SKM-1 (cell line): ENCODE results near the gene RBKS.

ENCODE experiments used
- DNase-seq: peaks from one replicate; lab custom pipeline; 2025; ENCODE audit not compliant: unreplicated experiment; lab: John Stamatoyannopoulos, UW

Gene RBKS

DNA sequence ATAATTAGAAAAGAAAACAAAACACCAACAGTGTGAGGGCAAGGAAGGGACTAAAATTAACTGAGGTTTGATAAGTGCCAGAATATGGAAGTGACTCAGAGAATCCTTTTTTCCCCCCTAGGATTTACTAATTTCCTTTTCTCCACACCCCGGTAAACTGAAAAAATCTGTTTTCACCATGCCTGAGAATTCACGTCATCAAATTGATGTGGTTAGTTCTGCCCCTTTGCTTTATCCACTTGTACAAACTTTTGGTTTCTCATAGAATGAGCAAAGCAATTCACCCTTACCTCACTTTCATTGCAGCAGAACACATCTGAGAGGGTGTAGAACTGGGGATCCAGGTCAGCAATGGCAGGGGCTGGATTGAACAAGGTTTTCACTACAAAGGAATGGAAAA is 57.8 kb downstream of the RBKS start:
- peak; percentile 44 for DNase-seq

DNA sequence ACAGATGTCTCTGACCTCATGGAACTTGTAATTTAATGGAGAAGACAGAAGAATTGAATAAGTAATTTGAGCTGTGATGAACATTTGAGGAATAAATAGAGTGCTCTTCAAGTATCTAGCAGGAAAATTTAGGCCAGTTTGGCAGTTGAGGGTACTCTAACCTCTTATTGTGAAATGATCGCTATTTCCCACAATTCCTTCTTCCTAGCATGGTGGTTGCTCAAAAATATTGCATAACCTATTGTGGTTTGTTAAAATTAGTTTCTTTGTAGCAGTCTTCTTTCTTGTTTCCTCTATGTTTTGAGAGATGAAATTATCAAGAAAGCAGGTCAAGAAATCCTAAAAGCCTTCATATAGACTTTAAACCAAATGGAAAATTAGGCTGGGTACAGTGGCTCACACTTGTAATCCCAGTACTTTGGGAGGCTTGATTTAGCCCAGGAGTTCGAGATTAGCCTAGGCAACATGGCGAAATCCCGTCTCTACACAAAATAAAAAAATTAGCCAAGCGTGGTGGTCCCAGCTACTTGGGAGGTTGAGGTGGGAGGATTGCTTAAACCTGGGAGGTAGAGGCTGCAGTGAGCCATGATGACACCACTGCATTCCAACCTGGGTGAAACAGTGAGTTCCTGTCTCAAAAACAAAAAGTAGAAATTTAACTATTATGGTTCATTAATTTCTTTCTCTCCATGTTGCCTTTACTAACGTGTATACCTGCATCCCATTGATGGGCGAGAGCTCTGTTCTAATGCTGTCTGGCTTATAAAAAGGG is 58.7 kb downstream of the RBKS start:
- peak; percentile 86 for DNase-seq

DNA sequence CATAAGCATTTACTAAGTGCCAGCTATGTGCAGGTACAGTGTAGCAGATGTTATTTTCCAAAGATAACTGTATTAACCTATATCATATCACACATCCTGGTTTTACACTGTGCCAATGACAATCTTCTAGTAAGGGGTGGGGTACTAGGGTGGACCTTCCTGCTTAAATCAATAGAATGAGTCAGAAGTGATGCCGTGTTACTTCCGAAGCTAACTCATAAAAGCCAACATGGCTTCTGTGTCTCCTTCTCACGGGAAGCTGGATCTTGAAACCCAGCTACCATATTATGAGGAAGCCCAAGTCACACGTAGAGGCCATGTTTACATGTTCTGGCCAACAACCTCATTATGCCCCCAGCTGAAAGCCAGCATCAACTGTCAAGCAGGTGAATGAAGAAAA is 59.5 kb downstream of the RBKS start:
- no peak for DNase-seq

DNA sequence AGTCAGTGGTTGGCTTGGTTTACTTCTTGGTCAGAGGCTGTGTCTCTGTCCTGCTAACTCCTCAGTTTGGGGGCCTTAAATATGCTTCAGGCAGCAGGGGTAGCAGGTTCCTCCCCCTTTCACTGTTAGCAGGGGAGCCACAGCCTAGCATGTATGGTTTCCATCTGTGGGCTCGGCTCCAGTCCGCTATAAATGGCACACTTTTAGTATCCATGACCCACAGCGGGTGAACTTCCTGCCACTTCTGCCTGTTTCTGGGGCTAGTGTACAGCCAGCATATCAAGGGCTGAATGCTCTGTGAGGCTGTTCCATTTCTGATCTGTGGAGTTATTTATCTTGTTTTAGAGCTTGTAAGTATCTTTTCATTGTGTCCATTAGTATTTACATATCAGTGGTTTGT is 60.4 kb downstream of the RBKS start:
- no peak for DNase-seq

DNA sequence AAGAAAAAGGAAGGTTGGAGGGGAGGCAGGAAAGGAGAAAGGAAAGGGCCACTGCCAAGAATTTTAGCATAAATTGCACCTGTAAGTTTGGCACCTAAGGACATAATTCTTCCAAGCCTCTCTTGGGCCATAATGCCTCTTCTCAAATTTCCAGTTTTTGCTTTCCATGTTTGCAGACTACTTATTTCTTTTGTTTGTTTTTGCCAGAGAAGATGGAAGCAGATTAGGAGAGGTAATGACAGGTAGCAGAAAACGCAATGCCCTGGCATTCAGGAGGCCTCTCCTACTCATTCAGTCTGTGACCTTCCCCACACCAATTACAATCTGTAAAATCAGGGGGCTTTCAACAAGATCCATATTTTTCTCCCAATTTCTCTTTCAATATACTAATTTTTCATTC is 61.9 kb downstream of the RBKS start:
- no peak for DNase-seq

DNA sequence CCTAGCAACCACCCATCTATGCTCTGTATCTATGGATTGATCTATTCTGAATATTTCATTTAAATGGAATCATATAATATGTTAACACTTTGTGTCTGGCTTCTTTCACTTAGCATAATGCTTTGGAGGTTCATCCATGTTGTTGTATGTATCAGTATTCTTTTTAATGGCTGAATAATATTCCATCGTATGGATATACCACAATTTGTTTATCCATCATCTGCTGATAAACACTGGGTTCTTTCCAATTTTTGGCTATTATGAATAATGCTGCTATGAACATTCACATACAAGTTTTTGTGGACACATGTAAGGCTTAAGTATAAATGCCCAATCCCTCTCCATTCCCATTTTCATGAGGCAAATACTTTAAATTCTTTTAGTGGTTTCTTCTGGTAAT is 65.8 kb downstream of the RBKS start:
- no peak for DNase-seq

DNA sequence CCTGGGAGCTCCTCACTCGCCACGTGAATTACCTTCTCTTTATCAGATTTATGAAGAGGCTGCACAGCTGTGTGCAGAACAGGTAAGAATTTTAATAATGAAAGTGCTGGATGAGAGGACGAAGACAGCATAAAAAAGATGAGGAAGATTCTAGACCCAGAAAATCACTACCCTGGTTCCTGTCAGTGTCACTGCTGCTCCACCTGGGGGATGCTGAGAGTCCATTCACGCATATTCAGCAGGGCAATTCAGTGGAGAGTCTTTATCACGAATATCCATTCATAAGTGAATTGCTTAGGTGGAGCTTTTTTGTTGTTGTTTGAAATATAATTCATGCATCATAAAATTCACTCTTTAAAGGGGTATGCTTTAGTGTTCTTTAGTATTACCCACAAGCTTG is 66.6 kb downstream of the RBKS start:
- DNase-seq = no peak

DNA sequence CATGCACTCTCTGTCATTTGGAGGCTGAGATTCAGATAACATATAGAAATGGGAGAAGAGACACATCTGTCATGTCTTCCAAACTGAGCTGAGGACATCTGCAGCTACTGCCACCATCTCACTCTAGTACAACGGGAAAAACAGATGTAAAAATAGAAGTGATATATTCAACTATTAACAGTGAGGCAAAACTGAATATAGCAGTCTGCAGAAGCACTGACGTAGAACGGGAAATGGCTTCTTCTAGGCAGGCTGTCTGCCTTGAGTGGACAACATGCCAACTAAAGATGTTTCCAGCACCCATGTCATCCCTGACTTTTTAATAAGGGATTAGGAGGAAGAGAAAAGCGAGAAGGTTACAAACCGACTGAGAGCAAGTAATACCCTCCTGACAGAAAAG is 67.1 kb downstream of the RBKS start:
- DNase-seq = no peak

DNA sequence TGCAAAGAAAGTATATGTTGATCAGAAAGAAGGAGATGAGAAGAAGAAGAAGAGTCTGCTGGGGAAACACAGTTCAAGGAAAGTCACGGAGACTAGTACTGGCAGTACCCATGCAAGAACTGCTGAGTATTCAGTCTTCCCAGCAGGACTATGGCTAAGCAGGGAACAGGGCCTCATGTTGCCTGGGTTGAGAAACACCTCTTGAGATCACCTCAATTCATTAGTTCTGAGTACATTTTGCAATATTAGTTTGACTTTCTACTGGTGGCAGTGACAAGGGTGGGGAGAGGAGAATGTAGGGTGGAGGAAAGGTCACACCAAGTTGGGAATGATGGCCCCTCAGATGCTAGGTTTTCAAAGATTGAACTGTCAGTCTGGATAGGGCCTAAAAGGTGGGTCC is 68.1 kb downstream of the RBKS start:
- DNase-seq = no peak

DNA sequence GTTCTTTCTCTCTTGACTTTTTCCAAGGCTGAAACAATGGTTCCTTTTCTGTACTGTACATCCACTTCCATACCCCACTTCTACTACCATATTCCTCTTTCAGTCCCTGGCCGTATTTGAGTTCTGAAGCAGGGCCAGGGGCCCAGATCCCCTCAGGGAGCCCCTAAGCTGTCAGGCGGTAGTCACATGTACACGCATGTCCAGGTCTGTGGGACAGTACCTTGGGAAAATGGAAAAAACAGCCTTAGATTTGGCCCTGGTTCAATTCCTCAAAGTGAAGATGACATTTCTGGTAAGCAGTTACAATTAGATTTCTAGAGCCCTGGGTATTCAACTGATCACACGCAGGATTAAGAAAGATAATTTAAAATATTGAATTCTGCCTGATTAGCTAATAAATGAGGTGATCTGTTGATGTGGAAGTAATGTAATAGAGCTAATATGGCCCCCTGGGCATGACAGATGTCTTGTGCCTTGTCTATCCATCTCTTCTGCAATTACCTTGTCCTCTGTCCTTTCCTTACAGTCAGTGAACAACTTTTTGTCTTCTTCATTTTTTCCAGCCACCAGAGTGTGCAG is 74.2 kb downstream of the RBKS start:
- DNase-seq = no peak

DNA sequence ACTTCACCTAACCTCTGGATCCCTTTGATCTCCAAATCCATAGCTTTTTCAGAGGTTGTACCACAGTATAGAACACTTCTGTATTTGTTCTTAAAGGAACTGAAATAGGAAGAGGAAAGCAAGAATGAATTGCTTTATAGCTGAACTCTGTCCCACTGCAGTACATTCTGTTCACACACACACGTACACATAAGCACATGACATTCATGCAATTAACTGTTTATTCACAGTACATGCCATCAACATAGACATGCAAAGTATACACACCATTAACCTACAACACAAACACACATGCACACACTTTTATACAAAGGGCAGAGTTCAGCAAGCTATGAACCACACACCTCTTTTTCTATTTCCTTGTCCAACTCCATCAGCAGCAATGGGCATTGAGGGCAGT is 75.4 kb downstream of the RBKS start:
- DNase-seq = no peak

DNA sequence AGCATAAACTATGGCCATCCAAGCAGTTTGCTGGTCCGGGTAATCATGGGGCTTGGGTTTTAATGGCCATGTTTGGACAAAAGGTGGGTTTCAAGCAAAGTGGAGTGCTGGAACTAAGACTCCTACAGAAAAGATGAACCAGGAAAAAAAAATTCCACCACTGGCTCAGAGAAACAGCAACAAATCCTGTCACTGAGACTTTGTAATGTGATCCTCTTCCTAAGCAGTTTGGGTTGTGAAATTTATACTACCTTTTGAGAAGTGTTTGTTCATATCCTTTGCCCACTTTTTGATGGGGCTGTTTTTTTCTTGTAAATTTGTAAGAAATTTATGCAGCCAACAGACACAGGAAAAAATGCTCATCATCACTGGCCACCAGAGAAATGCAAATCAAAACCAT is 78.4 kb downstream of the RBKS start:
- no peak for DNase-seq

DNA sequence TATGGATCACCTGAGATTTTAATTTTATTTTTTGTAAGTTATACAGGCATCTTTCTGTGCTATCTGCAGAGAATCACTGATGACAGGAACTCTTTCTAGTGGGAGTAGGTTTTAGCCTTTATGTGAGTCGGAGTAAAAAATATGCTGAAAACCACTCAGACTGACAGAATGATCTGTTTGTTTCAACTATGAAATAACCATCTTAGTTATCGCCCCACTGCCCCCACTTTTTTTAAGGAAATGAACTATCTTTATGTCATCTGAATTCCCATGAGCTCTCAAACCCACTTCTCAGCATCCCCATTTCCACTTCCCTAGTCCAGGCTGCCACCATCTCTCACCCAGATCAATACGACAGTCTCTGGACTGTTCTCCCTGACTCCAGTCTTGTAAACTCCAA is 79.7 kb downstream of the RBKS start:
- no peak for DNase-seq

DNA sequence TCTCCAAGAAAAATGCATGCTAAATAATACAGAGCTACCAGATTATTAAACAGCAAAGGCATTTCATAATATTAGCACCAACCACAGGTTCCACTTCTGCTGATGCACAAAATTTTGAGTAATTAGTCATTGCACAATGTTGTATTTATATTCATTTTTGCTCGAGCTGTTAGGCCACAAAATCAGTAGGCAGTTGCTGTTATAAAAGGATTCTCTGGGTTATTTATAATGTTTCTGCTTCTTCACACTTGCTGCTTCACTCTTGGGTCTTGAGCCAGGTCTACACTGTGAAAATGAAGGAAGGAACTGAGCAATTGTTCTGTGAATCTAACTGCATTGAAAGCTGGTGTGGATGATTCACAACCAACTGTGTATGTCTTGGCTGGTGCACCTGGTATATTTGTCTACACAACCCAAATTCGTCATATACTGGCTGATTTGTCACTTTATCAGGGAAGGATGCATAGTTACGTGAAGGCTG is 80.4 kb downstream of the RBKS start:
- DNase-seq = peak; percentile 35

DNA sequence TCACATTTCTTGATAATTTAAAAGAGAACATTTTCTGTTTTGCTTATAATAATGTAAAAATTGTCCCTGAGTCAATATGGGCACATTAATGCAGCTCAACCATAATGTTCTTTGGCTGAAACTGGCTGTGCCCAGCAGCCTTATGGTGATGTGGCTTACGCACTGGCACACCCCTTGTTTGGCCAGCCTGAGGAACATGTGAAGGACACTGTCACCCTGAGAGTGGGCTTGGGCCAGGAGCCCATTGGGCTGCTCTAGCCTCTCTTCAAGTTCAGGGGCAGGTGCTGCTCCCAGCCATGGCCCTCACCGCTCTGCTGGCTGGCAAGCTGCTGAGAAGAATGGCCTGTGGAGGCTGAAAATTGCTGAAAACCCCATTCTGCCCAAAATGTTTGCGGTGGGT is 81.2 kb downstream of the RBKS start:
- DNase-seq = no peak

DNA sequence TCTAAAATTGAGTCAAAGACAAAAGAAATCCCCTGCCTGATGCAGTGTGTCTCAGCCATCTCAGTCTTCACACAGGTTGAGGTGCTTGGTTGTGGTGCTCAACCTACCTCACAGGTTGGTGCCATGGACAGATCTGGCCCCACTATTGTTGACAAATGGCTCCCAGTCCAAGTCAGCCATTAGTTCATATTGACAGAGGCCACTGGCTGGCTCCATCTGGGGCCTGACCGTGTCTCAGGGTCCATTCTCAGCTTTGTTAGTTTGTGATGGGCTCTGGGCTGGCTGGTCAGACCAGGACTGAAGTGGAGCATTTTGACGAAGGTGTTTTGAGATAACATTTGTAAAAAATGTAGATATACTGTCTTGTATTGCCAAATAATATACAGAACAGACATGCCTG is 81.8 kb downstream of the RBKS start:
- DNase-seq = no peak

DNA sequence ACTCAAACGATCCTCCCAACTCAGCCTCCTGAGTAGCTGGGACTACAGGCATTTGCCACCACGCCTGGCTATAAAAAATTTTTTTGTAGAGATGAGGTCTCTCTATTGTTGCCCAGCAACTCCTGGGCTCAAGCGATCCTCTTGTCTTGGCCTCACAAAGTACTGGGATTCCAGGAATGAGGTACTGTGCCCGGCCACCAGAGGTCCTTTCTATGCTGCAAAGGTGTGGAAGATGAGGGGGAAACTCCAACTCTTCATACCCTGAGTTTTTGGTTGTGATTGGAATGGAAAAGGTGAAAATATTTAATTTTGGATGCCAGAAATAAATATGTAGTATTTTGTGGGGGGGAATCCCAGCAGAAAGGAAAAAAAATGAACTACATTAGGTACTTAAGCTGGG is 82.7 kb downstream of the RBKS start:
- DNase-seq = no peak

DNA sequence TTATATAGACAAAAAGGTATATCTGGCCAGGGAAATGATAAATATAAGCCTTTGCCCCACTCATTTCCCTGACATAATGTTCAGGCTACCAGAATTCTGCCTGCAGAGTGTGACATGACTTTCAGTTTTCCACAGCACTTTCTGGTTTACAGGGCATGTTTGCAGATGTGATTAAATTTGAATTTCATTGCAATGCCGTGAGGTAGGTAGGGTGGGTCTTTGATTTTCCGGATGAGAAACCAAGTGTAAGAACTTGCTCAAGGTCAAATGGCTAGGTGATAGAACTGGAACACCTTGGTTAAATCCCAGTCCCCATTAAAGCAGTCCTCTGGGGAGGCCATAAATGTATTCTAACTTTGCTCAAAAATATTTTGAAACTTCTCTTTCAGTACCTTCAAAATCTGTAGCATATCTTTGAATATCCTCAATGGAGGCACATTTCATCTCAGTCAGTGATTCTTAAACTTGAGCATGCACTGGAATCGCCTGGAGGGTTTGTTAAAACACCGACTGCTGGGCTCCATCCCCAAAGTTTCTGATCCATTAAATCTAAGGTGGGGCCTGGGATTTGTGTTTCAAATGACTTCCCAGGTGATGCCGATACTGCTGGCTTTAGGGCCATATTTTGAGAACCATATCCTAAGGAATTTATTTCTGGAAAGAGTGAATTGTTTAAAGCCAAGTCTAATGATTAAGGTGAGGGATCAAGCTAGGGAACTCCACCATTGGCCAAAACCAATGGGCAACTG is 83.7 kb downstream of the RBKS start:
- no peak for DNase-seq

DNA sequence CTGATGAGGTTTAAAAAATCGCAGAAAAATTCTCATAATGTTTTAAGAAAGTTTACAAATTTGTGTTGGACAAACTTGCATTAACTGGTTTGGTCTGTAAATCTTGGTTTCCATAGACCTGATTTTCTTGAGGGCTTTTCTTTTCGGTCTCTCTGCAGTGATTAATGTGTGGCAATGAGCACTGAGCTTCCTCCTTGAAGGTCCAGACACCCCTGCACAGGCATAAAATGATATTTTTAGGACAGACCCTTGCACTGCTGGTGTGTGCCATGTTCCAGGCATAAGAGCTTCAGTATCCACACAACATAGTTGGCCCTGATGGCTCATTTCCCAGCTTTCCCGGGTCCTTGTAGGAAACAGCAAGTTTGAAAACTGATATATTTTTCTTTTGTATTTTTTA is 85.0 kb downstream of the RBKS start:
- no peak for DNase-seq

DNA sequence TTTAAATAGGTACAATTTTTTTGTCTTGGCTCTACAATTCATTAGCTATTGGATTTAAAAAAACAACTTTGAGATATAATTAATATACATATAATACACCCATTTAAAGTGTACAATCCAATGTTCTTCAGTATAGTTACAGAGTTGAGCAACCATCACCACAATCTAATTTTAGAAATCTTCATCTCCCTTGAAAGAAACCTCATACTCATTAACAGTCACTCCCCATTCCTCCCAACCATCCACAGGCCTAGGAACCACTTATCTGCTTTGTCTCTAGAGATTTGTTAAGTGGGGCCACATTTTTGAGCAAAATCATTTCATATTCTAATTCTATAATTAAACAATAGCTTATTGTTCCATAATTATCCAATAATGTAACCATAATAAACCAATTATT is 86.0 kb downstream of the RBKS start:
- DNase-seq = peak; percentile 56

DNA sequence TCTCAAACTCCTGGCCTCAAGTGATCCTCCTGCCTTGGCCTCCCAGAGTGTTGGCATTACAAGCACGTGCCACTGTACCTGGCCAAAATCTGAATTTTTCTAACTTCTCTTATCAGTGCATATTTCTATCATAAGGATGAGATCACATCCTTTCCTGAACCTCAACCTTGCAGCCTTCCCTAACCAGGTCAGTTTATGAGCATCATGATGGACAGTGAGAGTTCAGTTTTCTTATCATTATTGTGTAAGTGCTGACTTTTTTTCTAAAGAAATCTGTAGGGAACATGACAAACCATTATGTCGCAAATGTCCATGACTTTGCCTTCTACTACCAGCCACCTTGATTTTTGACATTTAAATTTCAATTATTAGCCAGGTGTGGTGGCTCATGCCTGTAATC is 87.1 kb downstream of the RBKS start:
- no peak for DNase-seq

DNA sequence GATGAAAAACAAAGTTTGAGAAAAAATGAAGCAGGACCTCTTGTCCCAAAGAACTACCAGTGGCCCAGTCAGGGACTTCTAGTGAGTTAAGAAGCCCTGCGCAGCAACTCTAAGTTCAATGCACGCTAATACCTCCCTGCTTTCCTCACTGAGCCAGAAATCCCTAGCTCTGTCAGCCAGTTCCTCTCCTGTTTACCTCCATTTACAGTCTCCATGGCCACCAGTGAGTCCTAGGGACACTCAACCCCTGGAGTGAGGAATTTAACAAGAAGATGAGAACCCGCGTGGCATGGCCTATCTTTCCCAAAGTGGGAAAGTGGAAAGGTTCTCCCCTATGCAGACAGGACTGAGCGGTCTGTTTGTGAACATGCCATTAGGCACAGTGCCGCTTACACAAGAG is 87.6 kb downstream of the RBKS start:
- no peak for DNase-seq
